ENCODE data around the gene FUT2.

FUT2 gene

GRCh38 chr19:48726556-48726955, 30.8 kb downstream of the FUT2 start:
- DNase-seq (ENCODE audit: low read depth) = no peak

- no peak for DNase-seq (ENCODE audit: low read depth)
These were observed 33.3 kb downstream of the FUT2 start for GRCh38 chr19:48728911-48729664.

- no peak for DNase-seq (ENCODE audit: low read depth)
These were observed 35.7 kb downstream of the FUT2 start for GRCh38 chr19:48731452-48731851.

GRCh38 chr19:48734625-48735024, 38.9 kb downstream of the FUT2 start:
- DNase-seq (ENCODE audit: low read depth) = no peak

GRCh38 chr19:48735031-48735615, 39.4 kb downstream of the FUT2 start:
- no peak for DNase-seq (ENCODE audit: low read depth)

- no peak for DNase-seq (ENCODE audit: low read depth)
These were observed 41.7 kb downstream of the FUT2 start for GRCh38 chr19:48737360-48737998.

- peak; percentile 85 for DNase-seq (ENCODE audit: low read depth)
These were observed 43.0 kb downstream of the FUT2 start for GRCh38 chr19:48738557-48739403.

GRCh38 chr19:48739404-48740163, 43.8 kb downstream of the FUT2 start:
- DNase-seq (ENCODE audit: low read depth) = no peak

GRCh38 chr19:48740164-48740972, 44.6 kb downstream of the FUT2 start, which contains the start of gene RASIP1:
TSS of gene RASIP1 (minus strand) at chr19:48740610. CDS start at chr19:48740282, 328 bp downstream.
- DNase-seq (ENCODE audit: low read depth) = no peak

- no peak for DNase-seq (ENCODE audit: low read depth)
These were observed 45.6 kb downstream of the FUT2 start for GRCh38 chr19:48741129-48741999.

GRCh38 chr19:48742096-48742495, 46.3 kb downstream of the FUT2 start:
- DNase-seq (ENCODE audit: low read depth) = no peak

- peak; percentile 27 for DNase-seq (ENCODE audit: low read depth)
These were observed 49.6 kb downstream of the FUT2 start for GRCh38 chr19:48745208-48745995.

- DNase-seq (ENCODE audit: low read depth) = no peak
These were observed 50.3 kb downstream of the FUT2 start for GRCh38 chr19:48746110-48746509.

GRCh38 chr19:48746738-48747575, 51.2 kb downstream of the FUT2 start, which contains the start of gene IZUMO1:
TSS of gene IZUMO1 (minus strand) at chr19:48746909. CDS start at chr19:48745859, 1,050 bp downstream.
- peak; percentile 22 for DNase-seq (ENCODE audit: low read depth)

- DNase-seq (ENCODE audit: low read depth) = no peak
These were observed 53.9 kb downstream of the FUT2 start for GRCh38 chr19:48749571-48750198.

- no peak for DNase-seq (ENCODE audit: low read depth)
These were observed 54.6 kb downstream of the FUT2 start for GRCh38 chr19:48750351-48750750.

Data from stimulated activated CD4-positive, alpha-beta T cell treated with anti-CD3 and anti-CD28 coated beads, Interleukin-2, amount 100 ng/mL, for 4 hours (primary cell).